GM13977 (cell line): ENCODE data around the gene MAP3K12.

Source experiments
- DNase-seq: peaks from one replicate; pipeline ENCODE4 v3.0.0; 2012; ENCODE audit warnings: low spot score
- CTCF ChIP-seq: IDR thresholded peaks from 2 replicates; pipeline ENCODE4 v1.5.1; 2012; ENCODE audit warnings: mild to moderate bottlenecking, control low read depth; ENCODE audit not compliant: insufficient read depth; ENCODE audit errors: extremely low read depth, missing control alignments
- in situ Hi-C: fragments of 300-500 bp; cut with MboI; formaldehyde crosslinking; loops from one replicate; pipeline ENCODE4 v1.12.0; 2022; ENCODE audit warnings: low sequenced_read_pairs, low pct_unique_long_range_greater_than_20kb, mixed read lengths, inconsistent platforms; ENCODE audit not compliant: unreplicated experiment

The MAP3K12 gene

DNA sequence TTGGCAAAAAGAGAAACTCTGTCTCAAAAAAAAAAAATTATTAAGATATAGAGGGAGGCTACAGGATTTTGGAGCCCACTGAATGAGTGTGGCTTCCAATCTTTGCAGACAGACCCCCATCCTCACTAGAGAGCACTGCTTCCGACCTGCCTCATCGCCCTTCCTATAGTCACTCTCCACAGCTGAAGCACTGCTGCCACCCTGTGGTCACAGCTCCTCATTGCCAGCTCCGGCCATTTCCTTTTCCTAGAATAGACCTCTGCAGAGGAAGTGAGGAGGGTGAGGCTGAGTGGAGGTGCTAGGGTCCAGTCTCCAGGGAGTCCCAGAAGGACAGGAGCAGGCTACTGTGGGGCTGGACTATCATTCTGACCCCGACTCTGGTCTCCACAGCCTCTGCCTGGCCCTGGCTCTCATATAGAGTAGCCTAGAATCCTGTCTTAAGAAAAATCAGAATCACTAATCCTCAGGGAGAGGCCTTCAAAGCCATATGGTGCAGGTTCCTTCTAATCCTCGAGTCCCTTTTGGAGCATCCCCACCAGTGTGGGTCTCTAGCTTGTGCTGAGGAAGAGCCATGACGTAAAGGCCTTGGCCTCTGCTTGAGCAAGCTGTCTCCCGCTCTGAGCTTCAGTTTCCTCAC, 9.4 kb upstream of the MAP3K12 start:
- in situ Hi-C loops, result no loop called here
- DNase-seq, result peak; percentile 81
- peak; percentile 97 for TF ChIP-seq CTCF

DNA sequence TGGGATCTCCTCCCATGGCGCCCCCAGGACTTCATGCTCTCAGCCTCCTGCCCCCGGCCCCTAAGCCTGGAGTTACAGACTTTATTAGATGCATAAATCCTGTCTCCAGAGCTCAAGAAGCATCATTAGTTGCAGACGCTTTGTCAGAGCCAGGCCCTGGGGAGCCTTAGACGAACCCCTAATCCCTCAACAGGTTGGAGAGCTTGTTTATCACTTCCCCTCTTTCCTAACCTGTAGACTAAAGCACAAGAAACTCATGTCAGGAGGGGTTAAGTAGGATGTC, 8.3 kb upstream of the MAP3K12 start:
- TF ChIP-seq CTCF, result no peak
- DNase-seq, result no peak
- in situ Hi-C loops, result no loop called here

DNA sequence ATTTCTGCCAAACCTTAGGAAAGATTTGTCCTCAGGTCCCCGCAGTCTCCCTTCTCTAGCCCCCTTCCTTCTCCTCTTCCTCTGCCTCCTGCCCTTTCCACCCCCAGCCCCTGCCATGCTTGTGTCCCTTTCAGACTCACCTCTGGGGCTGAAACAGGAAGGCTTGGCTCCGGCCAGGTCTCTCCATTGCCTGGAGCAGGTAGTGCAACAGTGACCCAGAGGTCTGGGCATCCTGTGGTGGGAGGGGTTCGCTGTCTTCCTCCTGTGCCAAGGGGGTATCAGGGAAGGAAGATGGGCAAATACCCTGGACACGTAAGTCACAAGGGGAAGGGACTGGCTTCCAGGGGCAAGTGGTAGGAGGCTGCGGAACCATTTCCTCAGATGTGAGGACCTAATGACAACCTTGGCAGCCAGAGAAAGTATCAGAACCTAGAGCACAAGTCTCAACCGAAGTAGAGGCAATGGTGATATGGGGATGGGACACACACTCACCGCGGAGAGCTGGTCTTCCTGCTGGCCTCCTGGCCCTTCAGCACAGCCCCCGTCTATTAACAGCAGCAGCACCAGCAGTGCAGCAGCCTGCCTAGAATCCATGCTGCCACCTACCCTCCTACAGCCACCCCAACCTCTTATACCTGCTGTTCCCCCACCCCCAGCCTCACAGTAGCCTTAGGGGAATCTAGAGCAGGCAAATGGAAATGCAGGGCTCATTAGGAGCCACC, 7.8 kb upstream of the MAP3K12 start, which contains the start of gene NPFF:
Gene NPFF (minus strand): TSS at position 604 of the 722 bp plus-strand sequence. CDS start 10 bp downstream, at position 594.
- in situ Hi-C loops, result no loop called here
- TF ChIP-seq CTCF, result no peak
- DNase-seq, result no peak

DNA sequence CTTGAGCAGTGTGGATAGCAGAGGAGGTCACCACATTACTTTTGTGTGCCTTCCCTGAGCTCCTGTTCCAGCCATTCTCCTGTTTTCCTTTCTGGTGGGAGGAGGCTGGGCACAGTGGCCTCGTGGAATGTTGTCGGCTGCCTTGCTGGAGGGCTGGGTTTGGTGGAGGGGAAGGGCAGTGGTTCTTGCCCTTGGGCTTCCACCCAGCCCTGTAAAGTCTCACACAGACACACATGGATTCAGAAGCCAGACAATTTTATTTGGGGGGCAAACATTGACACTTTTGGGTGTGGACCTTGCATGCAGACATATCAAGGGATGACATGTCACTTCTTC, 7.2 kb upstream of the MAP3K12 start:
- TF ChIP-seq CTCF, result no peak
- in situ Hi-C loops, result no loop called here

DNA sequence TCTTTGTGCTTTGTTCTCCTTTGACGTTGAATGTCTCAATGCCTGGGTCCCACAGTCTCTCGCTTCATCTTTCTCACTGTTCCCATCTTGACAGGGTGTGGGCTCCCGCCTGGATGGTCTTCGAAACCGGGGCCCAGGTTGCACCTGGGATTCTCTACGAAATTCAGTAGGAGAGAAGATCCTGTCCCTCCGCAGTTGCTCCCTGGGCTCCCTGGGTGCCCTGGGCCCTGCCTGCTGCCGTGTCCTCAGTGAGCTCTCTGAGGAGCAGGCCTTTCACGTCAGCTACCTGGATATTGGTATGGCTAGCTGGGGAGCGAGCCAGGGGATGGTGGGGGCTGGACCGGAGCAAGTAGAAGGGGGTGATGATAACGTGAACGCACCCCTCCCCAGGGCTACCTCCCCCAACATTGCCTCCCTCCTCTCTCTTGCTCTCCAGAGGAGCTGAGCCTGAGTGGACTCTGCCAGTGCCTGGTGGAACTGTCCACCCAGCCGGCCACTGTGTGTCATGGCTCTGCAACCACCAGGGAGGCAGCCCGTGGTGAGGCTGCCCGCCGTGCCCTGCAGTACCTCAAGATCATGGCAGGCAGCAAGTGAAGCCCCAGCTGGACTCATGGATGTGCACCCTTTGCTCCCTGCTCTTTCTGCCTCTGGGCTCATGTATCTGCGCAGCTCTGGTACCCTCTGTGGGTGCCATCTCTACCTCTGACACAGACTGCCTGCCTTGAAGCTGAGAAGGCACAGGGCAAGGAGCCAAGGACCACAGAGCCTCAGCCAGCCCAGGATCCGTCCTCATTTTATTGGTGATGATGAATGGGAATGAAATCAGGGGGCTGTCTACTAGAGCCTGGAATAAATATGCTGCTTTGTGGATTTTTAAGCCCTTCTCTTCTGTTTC, 6.5 kb upstream of the MAP3K12 start:
- TF ChIP-seq CTCF, result no peak
- in situ Hi-C loops, result no loop called here
- DNase-seq, result no peak

More for the DNA sequence above, 7.2 kb upstream of the MAP3K12 start:
- DNase-seq, result no peak

- no peak for TF ChIP-seq CTCF
- no peak for DNase-seq
These were observed 5.8 kb upstream of the MAP3K12 start for GRCh38 chr12:53505086-53505485.

More at GRCh38 chr12:53505086-53505485, 5.8 kb upstream of the MAP3K12 start:
- in situ Hi-C loops, result no loop called here
